Lower leg skin (tissue), 4 donors: ENCODE results near the gene POLR2I. TPM values are rescaled to one million over a fixed set of nuclear protein-coding genes. Genes with fewer than 3 reads are reported as not detected.

Source experiments
- DNase-seq, 2 donors: peaks; one replicate each; pipeline ENCODE4 v3.0.0-alpha.2; 2019; ENCODE audit warnings: low spot score in 2 of 2
- H3K4me3 ChIP-seq: fragments of 200-600 bp; sonication (generic); 2 replicates; pipeline ENCODE4 v1.5.1; 2017; ENCODE audit warnings: mild to moderate bottlenecking, low read depth; ENCODE audit not compliant: poor library complexity, severe bottlenecking
- CTCF ChIP-seq, 3 donors: fragments of 450-650 bp; IDR thresholded peaks; one replicate each; pipeline ENCODE4 v1.5.1; 2016; ENCODE audit warnings: antibody characterized with exemption in 3 of 3, mild to moderate bottlenecking in 3 of 3, moderate library complexity in 2 of 3
- POLR2A ChIP-seq, 2 donors: fragments of 450-650 bp; IDR thresholded peaks; one replicate each; pipeline ENCODE4 v1.6.1; 2016 to 2017; ENCODE audit warnings: antibody characterized with exemption in 2 of 2, mild to moderate bottlenecking in 1 of 2, moderate library complexity in 1 of 2
- WGBS, 2 donors: methylation state at CpG; one replicate each; pipeline ENCODE4 v1.1.5; 2018; 5-methylcytosine and 5-hydroxymethylcytosine counted together
- intact Hi-C: fragments of 100-400 bp; cut with DNase I; formaldehyde crosslinking; loops from one replicate; pipeline ENCODE4 v1.15.0; 2023; ENCODE audit warnings: low total_unique reads
- total RNA-seq, 4 donors: library from RNA; depleted of rRNA; stranded (reverse); fragments of >200 nt; gene quantifications; one replicate each; pipeline ENCODE4 v1.1.0, GENCODE V29; 2016

The POLR2I gene
- total RNA-seq, 4 donors from 2014 or later, result 32.0 to 74.8 (median 57.5) TPM

- H3K4me3 ChIP-seq, result no peak overlapping the region
- no peak for TF ChIP-seq CTCF (IDR thresholded peaks at IDR 0.05)
- TF ChIP-seq POLR2A (IDR thresholded peaks at IDR 0.05), result no peak
- no peak for DNase-seq
- intact Hi-C loops, result loop anchor here (5.0 kb wide), 1 partner anchor 46 kb away; no protein-coding TSS in a partner anchor
- 91 to 93% methylated on average over 18 of the region's 18 CpGs for WGBS, 2 donors
These were observed 6.3 kb upstream of the POLR2I start for GRCh38 chr19:36120984-36121358.

GRCh38 chr19:36120092-36120983, 5.7 kb upstream of the POLR2I start:
- no peak overlapping the region for H3K4me3 ChIP-seq
- 89 to 92% methylated on average over 26 of the region's 26 CpGs for WGBS, 2 donors
- intact Hi-C loops, result loop anchor here (5.0 kb wide), 1 partner anchor 47 kb away; no protein-coding TSS in a partner anchor
- DNase-seq, result no peak
- TF ChIP-seq POLR2A (IDR thresholded peaks at IDR 0.05) (no peak), CTCF (IDR thresholded peaks at IDR 0.05) (no peak)

GRCh38 chr19:36116344-36116637, 1.6 kb upstream of the POLR2I start:
- TF ChIP-seq POLR2A (IDR thresholded peaks at IDR 0.05), result no peak
- TF ChIP-seq CTCF (IDR thresholded peaks at IDR 0.05), result no peak
- DNase-seq, result no peak
- no peak overlapping the region for H3K4me3 ChIP-seq
- WGBS, 2 donors, result 93 to 100% methylated on average over 1 of the region's 1 CpG
- intact Hi-C loops, result no loop called here

- peak; percentile 77 to 96 for DNase-seq
- intact Hi-C loops, result no loop called here
- 5% methylated on average over 49 to 59 of the region's 59 CpGs for WGBS, 2 donors
- TF ChIP-seq CTCF (IDR thresholded peaks at IDR 0.05) (no peak), POLR2A (IDR thresholded peaks at IDR 0.05) (no peak)
- H3K4me3 ChIP-seq, result peak within 1 kb of the TSS; percentile 62
These were observed 1.0 kb upstream of the POLR2I start, which contains the start of gene TBCB for GRCh38 chr19:36115453-36116343. Gene TBCB, plus strand, starts transcription at chr19:36115468. Its CDS starts 93 bp downstream, at chr19:36115561.

- DNase-seq, result peak; percentile 38 to 90
- no peak for TF ChIP-seq POLR2A (IDR thresholded peaks at IDR 0.05)
- WGBS, 2 donors, result 10 to 15% methylated on average over 38 to 43 of the region's 48 CpGs
- intact Hi-C loops, result no loop called here
- H3K4me3 ChIP-seq, result peak overlapping the region; percentile 62
These were observed 568 bp downstream of the POLR2I start for GRCh38 chr19:36113894-36114720.
